RKO (cell line): ENCODE measurements around the gene SUMO4.

ENCODE experiments used
- DNase-seq: peaks from one replicate; pipeline ENCODE4 v3.0.0-alpha.2; 2016; ENCODE audit warnings: low spot score

SUMO4 gene

DNA sequence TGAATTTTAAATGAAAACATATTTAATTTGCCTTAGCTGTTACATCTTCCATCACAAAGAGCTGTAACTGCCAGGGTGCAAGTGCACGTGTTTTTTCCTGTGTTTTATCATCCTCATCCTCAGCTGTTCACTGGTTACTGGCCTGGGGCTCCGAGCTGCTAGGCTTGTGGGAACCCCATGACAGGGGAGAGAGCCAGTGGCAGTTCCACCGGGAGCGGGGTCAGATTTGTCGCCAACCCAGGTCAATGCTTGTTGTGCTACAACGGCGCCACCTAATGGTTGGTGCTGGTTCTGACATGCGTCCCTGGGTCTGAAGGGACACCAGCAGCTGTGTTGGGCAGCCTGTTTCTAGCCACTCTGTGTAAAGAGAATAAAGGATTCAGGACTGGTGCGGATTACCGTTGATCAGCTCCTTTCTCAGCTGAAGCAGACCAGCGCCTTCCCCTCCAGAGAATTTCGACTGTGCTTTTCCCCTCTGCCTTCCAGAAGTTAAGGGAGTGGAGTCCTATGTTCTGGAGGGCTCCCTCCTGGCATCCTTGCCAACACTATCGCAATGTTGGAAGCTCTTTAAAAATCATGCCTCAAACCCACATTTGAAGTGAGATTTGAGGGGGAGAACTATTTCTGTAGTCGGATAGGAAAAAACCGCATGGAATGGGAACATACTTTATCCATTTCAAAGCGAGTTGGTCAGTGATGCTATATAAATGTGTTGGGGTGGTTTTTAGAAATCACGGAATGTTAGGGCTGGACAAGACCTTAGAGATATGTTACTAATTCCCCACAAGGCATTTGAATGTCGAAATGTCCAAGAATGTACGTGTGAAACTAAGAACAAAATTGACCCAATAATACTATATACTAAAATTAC is 32.1 kb downstream of the SUMO4 start:
- DNase-seq, result peak; percentile 80

DNA sequence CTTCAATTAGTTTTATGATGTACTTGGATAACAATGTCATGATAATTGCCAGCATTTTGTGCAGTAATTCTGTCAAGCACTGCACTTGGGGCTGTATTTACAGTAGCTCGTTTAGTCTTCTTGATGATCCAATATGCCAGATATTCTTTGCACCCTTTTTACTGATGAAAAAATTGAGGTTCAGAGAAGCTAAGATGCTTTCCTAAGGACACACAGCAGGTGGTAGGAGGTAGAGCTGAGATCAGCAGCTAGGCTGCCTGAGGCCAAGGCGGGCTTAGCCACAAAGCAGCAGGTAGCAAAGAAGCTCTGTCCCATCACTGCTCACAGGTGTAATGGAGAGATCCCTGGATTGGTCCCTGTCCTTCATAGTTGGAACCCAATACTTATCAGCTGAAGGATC is 33.3 kb downstream of the SUMO4 start:
- no peak for DNase-seq

DNA sequence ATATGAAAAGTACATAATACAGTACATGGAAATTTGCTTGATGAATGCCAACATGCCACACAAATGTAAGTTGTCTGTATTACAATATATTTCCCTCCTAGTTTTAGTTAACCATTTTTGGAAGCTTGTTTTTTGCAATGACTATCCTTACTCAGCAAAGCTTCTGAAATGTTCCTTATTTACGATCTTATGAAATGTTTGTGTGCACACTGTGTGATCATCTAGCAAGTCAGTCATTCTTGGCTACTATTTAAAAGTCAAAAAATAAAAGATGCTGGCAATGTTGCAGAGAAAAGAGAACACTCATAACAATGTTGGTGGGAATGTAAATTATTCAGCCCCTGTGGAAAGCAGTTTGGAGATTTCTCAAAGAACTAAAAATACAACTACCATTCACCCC is 33.8 kb downstream of the SUMO4 start:
- no peak for DNase-seq

DNA sequence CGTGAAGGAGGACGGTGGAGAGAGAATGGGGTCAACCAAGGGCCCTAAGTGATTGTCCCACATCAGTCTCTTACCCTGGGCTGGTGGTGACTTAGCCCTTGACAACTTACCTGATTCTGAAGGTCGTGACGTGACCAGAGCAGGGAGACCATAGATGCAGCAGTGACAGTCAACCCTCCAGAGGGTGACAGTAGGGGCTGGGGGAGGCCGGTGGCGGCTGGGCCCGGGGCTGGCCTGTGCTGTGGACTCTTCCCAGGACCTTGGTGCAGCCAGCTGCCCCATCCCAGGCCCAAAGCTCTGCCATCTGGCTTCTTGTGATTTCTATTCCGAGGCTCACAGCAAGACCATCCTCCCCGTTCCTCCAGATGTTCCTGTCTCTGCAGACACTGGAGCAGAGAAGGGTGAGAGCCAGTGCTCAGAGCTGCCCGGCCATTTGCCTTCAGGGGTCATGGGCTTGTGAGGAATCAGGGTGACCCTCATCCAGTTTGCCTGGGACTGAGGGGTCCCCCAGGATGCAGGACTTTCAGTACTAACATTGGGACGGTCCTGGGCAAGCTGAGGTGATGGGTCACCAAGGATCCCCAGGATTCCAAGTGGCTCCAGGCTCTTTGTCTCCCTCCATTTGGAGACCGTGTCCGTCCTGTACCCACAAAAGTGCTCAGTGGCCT is 36.0 kb downstream of the SUMO4 start:
- no peak for DNase-seq

DNA sequence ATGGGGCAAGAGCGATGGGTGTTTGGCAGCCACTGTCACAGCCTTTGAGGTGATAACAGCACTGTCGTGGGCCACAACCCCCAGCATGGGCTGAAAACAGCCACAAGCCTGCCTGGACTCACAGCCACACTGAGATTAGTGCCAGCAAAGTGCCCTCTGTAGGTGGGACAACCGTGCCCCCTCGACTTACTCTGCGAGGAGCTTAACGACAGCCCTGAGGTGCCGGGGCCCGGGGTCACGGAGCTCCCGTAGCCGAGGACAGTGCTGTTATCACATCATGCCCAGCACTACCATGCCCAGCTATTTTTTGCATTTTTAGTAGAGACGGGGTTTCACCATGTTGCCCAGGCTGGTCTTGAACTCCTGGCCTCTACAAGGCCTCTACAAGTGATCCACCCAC is 36.6 kb downstream of the SUMO4 start:
- DNase-seq, result no peak

DNA sequence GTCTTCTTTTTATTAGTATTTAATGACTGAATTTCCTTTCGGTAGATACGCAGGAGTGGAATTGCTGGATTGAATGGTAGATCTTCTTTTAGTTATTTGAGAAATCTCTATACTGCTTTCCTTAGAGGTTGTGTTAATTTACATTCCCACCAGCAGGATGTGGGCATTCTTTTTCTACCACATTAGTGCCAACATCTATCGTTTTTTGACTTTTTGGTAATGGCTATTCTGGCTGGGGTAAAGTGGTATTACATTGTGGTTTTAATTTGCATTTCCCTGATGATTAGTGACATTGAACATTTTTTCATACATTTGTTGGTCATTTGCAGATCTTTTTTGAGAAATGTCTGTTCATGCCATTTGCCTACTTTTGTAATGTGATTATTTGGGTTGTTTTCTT is 37.1 kb downstream of the SUMO4 start:
- no peak for DNase-seq

DNA sequence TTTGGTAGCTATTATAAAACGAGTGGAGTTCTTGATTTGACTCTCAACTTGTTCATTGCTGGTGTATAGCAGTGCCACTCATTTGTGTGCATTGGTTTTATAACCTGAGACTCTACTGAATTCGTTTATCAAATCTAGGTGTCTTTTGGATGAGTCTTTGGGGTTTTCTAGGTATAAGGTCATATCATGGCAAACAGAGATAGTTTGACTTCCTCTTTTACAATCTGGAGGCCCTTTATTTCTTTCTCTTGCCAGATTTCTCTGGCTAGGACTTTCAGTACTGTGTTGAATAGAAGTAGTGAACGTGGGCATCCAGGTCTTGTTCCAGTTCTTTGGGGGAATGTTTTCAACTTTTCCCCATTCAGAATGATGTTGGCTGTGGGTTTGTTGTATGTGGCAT is 38.8 kb downstream of the SUMO4 start:
- no peak for DNase-seq

DNA sequence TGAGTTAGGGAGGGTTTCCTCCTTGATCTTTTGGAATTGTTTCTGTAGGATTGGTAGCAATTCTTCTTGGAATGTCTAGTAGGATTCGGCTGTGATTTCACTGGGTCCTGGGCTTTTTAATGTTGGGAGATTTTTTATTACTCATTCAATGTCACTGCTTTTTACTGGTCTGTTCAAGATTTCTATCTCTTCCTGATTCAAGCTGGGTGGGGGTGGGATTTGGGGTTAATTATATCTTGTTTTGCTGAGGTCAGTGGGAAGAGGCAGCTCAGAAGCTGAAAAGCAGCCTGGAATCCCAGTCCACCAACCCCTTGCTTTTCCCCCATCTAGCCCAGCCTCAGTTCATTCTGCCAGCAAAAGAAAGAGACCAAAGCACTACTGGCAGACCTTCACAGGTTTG is 39.6 kb downstream of the SUMO4 start:
- DNase-seq, result no peak

DNA sequence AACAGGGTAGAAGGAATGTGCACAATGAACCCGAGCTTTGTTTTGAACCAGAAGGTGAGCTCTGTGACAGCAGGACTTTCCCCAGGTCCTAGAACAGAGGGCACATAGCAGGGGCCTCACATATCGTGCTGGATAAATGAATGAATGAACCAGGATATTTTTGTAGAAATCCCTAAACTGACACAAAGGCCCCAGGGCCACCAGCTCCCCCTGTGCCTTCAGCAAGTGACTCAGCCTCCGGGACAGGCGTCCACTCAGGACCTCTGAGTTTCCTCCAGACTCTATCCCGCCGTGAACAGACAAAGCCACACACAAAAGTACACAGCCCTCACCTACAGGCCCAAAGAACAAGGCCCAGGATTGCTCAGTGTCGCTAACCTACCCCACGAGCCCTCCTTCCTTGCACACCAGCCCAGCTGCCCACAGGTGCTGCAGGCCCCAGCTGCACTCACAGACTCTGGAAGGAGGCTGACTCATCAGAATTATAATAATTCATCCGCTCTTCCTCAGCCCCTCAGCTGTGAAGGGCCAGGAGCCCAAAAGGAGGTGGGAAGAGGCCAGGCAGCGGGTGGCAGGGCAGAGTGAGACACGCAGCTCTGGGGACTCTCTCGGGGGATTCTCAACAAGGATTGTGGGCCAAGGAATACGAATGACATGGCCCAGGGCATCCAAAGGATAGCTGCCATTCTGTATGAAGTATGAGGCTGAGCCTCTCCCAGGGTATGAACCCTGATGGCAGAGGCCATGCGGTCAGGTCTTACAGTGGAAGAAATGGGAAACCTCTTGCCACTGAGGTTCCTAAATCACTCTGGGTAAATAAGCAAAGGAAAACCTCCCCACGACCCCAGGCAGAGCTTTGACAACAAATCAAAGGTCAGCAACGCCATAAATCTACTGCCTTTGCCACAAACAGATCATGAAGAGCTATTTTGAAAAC is 40.9 kb downstream of the SUMO4 start:
- DNase-seq, result no peak

DNA sequence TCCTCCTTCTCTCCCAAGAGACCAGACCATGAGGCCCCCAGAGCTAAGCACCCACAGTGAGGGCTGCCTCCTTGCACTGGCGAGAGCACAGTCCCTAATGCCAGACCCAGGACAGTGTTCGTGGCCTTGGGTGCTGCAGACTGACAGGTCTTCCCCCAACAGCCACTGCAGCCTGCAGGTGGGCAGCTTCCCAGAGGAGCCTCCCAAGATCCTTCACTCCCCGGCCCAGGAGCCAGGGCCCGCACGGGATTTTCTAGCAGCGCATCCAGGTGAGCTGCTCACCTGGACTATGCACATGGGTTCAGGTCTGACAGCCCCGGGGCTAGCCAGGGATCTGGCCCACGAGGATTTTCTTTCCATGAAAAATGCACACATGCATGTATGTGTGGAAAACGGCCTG is 41.7 kb downstream of the SUMO4 start:
- no peak for DNase-seq

DNA sequence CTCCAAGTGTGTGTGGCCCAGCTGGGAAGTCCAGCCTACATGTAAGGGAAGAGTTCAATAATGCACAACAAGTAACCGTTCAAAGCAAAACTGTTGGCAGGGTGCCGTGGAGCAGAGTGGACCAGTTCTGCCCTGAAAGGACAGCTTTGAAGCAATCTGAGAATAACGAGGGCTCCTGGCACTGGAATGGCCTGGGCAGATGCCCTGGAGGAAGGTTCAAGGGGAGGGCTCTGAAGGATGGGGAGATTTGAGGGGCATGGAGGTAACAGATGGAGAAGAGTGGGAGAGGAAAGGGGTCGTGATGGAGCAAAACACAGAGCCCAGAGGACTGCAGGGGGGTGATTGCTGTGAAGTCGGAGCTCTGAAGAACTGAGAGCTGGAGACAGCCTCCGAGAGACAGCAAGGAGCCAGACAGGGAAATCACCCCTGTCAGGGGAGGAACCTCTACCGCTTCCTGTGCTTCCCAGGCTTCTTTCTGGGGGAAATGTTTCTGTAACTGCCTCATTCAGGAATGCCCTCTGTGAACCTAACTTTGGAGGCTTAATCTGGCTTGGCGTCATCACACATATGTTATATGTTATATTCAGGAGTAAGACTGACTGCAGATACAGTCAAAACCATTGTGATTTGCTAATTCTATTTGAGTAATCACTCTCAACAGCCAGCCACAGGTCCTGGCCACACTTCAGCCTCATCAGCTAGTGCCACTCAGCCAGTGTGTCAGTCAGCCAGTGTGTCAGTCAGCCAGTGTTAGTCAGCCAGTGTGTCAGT is 43.5 kb downstream of the SUMO4 start:
- DNase-seq, result peak; percentile 19

DNA sequence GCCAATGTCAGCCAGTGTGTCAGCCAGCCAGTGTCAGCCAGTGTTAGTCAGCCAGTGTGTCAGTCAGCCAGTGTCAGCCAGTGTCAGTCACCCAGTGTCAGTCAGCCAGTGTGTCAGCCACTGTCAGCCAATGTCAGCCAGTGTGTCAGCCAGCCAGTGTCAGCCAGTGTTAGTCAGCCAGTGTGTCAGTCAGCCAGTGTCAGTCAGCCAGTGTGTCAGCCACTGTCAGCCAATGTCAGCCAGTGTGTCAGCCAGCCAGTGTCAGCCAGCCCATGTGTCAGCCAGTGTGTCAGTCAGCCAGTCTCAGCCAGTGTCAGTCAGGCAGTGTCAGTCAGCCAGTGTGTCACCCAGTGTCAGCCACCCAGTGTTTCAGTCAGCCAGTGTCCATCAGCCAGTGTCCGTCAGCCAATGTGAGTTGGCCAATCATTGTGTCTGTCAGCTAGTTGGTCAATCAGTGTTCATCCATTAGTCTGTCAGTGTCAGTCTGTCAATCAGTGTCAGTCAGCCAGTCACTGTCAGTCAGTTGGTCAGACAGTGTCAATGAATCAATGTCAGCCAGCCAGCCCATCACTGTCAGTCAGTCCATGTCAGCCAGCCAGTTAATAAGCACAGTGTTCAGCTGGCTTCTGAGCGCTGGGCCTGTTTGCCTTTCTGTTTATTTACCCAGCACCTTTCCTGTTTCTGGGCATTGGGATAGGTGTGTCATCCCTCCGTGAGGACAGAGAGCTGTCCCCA is 44.5 kb downstream of the SUMO4 start:
- DNase-seq, result peak; percentile 32

DNA sequence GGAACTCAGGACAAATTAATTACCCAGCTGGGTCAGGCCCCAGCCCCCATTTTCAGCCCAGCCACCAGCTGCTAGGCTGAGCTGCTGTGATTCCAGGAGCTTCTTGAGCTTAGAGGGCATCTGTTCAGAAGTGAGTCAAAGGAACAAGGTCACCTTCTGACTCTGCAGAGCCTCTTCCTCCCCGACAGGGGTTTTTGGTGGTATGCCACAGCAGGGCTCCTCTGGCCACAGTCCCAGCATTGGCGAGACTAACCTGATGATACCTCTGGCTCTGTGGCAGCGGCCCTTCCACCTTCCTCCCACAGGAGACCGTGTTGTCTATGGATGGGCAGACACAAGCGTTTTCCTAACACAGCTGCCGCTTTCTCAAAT is 45.0 kb downstream of the SUMO4 start:
- DNase-seq, result no peak

DNA sequence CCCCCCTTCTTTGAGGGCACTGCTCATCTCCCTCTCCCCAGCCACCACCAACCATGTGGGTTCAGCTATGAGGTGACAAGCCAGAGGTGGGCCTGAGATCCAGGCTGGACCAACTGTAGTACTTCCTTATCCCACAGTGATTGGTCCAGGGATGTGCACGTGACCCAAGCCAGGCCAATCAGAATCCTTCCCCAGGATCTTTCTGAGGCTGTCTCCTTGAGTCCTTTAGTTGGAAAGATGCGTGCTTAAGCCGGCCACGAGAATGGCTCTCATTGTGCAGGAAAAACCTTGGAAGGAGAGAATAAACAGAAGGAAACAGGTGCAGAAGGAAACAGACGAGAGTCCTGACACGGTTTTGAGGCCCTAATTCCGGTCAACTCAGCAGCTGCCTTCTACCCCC is 45.5 kb downstream of the SUMO4 start:
- no peak for DNase-seq

DNA sequence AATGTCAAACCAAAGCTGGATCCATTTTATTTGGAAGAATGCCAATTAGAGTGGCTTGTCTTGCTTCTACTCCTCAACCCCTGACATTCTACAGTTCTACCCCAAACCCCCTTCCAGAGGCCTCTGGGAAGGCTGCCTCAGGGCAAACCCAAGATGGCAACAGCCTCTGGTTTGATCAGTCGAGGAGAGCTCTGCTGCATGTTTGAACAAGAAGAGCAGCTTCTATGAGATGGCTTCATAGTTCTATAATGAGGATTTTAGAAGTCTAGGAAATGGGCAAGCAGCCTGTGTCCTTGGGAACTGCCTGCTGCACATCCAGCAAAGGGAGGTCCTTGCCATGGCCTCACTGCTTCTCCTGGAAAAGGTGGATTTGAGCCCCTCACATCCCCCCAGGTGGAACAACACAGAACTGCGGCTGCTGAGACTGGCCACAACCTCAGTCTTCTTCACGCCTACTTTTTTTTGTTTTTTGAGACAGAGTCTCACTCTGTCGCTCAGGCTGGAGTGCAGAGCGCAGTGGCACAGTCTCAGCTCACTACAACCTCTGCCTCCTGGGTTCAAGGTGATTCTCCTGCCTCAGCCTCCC is 46.8 kb downstream of the SUMO4 start:
- no peak for DNase-seq

DNA sequence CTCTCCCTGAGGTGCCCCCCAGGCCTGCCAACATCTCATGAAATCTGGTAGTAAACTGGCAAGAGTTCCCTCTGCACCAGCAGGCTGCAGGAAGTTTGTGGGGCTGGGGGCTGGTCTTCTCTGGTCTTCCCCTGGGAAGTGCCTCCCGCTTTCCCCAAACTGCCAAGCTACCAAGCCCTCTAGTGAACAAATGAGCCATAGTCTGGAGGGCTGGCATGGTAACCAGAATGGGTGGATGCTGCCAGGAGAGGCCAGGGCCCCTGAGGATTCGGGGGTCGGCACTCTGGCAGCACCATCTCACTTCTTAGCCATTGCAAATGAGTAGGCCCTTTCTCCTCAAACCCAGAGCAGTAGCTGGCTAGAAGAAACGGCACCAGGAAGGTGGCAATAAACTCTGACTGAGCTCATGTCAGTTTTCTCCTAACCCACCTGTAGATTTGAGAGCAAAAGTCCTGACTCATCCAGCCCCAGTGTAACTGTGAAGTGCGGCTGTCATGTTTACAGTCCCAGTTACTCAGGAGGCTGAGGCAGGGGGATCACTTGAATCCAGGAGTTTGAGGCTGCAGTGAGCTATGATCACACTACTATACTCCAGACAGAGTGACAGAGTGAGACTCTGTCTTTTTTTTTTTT is 48.9 kb downstream of the SUMO4 start:
- DNase-seq, result no peak

DNA sequence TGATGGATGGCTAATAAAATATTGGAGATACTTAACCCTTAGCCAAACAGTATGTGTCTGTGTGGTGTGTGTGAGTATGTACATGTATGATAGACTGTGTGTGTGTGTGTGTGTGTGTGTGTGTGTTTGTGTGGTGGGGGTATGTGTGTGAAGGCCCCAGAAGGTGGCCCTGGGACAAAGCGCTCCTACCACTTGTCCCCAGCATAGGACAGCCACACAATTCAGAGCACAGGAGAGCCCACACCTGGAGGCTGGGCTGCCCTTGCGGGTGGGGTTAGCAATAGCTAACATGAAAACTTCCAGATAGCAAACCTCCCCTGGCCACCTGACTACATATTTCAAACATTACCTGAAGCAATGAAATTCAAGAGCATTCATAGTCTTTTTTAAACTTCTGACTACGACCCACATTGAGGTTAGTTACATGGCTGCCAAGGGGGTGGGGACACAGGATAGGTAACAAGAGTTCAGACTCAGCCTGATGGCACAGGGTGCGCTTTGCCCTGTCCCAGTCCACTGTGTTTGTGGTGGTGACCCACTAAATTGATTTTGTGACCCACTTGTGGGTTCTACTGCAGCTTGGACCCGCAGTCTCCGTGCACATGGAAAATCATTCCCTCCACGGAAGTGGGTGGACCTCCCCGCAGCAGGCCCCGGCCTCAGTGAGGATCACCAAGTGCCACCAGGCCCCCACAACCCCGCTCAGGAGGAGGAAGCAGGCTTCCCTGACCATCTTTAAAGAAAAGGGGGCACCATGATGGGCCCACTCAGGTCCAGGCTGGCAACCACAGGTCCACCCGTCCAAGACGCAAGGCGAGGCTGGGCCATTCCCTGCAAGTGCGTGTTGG is 50.0 kb downstream of the SUMO4 start:
- no peak for DNase-seq
